HG02840 (cell line): ENCODE measurements around the gene MAD1L1.
"Not testable (repeated sequence)": the region's sequence is repeated elsewhere in the genome, so short reads cannot be mapped to it uniquely, and the experiment has no call there.

Source experiments
- ATAC-seq: cut with Tn5 transposase; IDR thresholded peaks from one replicate; pipeline ENCODE4 v1.9.1; 2021; ENCODE audit warnings: mild to moderate bottlenecking, moderate library complexity, moderate number of reproducible peaks; ENCODE audit not compliant: unreplicated experiment, low FRiP score

Gene MAD1L1

DNA sequence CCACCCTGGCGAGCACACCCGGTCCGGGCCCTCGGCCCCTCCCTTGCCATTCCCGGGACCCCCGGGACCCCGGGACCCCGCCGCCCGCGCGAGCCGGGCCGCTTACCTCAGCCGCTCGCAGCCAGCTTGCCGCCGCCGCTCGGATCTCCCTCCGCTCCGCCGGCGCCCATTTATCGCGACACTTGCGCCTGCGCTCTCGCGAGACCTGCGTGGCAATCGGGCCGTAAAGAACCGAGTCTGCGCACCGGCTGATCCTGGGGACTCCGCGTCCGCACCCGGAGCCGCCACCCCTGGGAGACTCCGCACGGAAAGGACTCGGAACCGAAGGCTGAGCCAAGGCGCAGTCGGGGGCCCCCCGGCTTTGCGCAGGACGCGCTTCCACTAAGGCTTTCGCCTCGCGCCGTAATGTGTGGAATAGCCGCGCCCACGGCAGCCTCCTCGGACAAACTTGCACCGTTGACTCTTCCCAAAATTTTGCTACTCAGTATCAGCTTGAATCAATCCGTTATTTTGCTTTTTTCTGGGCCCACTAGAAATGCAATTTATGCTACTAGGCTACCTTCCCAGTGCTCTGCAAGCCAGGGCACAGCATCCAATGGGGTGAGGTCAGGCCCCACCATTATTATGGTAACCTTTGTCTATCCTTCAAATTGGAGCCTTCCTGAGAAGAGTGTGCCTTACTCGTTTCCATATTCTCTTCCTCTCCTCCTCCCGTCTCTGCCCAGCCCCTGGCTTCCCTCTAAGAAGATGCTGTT lies at the start of gene MAD1L1:
Gene MAD1L1 (minus strand): TSS at position 180 of the 755 bp plus-strand sequence. CDS start 2,812 bp downstream, outside the sequence.
- peak; percentile 53 for ATAC-seq

DNA sequence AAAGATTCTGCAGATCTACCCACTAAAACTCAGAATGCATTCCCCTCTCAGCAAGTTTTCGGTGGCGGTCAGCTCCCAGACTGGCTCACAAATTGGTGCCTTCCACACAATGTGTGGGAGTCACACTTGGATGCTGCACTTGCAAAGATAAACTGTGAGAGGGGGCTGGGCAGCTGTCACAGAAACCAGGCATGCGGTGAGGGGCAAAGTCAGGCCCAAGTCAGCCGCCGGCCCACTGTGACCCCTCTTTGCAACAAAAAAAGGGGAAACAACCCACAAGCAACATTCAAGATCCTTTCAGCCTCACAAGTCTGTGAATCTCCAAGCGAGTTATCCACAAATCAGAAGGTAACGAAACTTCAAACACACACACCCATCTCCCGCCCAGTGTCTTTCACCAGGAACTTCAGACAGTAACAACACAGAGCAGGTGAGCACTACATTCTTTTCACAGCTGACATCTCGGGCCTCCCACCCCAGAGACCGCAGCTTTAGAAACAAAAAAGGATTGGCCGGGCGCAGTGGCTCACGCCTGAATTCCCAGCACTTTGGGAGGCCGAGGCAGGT lies 49.5 kb upstream of the MAD1L1 start:
- no peak for ATAC-seq

DNA sequence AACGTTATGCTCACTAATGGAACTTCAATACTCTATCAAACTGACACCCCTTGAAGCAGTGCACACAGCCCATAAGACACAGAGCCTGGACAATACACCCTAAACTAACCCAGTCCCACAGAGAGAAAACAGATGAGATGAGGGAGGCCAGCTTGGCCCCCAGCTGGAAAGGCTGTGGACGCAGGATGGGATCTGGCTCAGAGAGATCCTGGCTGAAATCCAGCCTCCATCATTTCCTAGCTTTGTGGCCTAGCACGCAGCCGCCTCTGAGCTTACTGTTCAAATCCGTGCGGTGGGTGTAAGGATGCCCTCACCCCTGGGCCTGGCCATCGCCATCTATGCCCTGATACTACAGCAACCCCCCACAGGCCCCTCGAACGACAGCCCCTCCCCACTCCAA lies 48.8 kb upstream of the MAD1L1 start:
- no peak for ATAC-seq

DNA sequence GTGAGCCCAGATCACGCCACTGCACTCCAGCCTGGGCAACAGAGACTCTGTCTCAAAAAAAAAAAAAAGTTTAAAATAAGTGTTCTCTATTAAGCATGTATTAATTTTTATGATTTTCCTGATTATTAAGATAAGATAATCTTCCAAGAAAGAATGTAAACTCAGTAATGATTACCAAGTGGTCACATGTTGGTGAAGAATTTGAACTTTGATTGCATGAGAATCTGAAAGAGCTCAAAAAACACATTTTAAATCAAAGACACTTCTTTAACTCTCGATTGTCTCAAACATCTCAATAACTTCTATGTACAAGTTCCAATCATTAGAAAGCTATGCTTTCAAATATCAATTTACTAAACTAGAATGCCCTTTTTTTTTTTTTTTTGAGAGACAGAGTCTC lies 47.7 kb upstream of the MAD1L1 start:
- ATAC-seq = no peak

DNA sequence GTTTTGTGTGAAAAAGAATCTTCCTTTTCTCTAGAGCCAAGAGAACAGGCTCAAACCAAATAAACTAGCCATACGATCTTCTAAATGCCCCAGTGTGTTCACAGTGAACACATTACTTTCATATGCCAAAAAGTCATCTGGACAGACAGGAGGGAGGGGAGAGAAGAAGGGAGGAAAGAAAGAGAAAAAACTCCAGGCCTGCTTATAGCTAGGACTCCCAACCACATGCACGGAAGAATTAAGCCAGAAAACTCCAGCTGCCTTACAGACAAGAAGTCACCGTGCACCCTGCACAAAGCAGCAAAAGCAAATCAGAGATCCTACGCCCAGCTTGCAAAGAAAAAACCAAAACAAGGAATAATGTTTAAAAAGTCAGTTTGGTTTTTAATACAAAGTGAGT lies 47.2 kb upstream of the MAD1L1 start:
- no peak for ATAC-seq

- ATAC-seq = no peak
These were observed 45.3 kb upstream of the MAD1L1 start for GRCh38 chr7:2278026-2278425.

DNA sequence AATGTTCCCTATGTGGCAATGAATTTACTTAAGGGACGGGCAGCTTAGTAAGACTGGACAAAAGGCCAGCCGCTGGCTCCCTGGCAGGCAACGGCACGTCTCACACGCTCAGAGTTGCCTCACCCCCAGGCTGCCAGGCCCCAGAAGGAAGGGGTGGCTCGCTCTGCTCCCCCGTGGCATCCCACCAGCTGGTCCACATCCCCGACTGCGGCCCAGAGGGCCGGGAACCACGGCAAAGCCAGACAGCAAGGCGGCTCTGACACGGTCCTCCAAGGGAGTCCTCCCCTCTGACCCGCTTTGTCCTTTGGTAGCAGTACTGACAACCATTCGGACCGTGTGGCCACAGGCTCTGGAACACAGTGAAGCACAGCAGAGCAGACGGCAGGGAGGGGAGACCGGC lies 43.4 kb upstream of the MAD1L1 start:
- ATAC-seq = no peak

- no peak for ATAC-seq
These were observed 42.4 kb upstream of the MAD1L1 start for GRCh38 chr7:2275101-2275500.

GRCh38 chr7:2274666-2275065 lies 41.9 kb upstream of the MAD1L1 start:
- ATAC-seq = no peak

GRCh38 chr7:2273866-2274265 lies 41.1 kb upstream of the MAD1L1 start:
- no peak for ATAC-seq

DNA sequence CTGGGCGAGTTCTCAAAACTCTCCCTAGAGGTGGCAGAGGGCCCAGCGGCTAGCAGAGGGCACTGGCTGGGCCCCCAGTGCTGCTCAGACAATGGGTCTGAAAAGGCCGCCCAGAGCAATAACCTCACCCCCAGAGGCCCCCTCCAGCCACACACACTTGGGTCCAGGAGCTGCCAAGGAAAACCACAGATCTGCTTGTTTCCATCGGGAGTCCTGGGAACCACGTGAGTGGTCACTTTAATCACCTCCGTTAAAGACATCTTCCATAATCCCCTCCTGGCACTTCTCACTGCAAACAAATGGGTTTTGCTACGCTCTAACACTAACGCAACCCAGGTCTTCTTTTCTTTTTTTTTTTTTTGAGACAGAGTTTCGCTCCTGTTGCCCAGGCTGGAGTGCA lies 39.3 kb upstream of the MAD1L1 start:
- ATAC-seq = no peak

DNA sequence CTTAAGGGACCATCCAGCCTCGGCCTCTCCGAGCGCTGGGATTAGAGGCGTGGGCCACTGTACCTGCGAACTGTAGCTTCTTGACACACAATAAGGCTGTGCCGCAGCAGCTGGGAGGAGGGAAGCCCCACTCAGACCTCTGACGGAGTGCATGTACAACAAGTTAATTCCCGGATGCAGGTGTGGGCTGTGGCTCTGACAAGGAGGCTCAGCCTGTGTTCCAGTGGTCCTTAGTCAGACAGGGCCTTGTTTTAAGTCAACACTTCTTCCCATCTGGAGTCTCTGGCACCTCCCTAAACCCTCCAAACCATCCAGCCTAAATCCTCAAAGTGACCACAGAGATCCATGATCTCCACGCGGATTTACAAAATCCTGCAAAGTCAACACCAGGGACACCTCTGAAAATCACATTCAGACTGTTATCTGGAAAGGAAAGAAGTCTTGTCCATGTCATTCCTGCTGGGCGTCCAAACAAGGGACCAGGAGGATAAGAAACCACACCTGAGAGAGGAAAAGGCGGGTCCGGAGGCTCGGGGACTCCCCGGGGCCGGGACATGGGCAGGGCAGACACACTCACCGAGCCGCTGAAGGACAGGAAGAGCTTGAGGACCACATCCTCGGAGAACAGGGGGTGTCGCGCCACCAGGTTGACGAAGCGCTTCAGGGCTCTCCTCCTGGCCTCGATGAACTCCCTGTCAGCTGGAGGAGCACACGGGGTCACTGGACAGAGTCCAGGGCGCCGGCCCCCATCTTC lies 38.7 kb upstream of the MAD1L1 start:
- no peak for ATAC-seq

DNA sequence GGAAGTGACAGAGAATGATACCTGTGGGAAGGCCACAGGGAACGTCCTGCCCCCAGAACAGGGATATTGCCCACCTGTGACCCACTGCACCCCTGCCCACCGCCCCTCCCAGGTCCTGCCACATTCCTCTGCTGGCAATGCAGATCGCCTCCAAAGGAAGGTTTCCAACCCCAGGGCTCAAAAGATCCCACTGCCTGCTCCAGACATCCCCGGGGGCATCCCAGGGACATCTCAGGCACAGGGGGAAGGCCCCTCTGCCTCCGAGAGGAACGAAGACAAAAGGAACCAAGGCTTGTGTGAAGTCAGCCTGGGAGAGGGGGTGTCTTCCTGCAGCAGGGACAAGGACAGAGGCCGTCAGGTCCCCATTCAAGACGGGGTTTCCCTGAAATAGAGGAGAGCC lies 37.8 kb upstream of the MAD1L1 start:
- ATAC-seq = no peak

GRCh38 chr7:2269991-2270460 lies 37.3 kb upstream of the MAD1L1 start:
- no peak for ATAC-seq

DNA sequence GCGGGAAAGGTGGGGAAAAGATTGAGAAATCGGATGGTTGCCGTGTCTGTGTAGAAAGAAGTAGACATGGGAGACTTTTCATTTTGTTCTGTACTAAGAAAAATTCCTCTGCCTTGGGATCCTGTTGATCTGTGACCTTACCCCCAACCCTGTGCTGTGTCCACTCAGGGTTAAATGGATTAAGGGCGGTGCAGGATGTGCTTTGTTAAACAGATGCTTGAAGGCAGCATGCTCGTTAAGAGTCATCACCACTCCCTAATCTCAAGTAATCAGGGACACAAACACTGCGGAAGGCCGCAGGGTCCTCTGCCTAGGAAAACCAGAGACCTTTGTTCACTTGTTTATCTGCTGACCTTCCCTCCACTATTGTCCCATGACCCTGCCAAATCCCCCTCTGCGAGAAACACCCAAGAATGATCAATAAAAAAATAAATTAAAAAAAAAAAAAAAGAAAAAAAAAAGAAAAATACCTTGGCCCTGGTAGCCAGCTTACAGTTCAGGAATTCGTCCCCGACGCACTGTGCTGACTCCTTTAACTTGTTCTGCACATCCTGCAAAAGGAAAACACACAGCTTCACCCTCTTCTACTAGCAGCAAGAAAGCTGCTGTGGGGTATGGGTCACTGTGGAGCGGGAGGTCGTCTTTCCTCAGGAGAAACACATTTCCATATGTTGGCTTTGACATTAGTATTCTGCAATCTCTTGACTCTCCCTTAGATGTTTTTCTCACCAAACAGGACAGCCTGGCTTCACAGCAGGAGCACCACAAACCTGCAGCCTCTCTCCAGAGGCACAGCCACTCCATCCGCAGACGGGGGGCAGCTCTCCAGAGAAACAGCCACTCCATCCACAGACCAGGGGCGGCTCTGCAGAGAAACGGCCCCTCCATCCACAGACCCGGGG lies 36.6 kb upstream of the MAD1L1 start:
- not testable (repeated sequence) for ATAC-seq

GRCh38 chr7:2266911-2267310 lies 34.2 kb upstream of the MAD1L1 start:
- no peak for ATAC-seq

DNA sequence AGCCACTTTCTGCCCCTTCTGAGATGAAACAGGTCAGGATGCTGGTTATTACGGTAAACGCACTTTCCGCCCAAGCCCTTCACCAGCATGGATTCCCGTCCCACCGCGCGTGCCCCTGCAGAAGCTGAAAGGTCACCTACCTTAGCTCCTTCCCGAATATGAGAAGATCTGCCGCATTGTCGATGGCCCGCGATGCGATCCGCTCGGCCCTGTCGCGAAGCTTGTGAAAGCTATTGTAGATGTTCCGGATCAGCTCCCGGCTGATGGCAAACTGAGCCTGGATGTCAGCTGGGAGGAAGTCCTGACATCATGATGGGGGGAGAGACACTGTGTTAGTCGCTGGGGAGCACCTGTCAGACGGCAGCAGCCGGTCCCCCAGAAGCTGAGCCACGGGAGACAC lies 31.4 kb upstream of the MAD1L1 start:
- no peak for ATAC-seq

DNA sequence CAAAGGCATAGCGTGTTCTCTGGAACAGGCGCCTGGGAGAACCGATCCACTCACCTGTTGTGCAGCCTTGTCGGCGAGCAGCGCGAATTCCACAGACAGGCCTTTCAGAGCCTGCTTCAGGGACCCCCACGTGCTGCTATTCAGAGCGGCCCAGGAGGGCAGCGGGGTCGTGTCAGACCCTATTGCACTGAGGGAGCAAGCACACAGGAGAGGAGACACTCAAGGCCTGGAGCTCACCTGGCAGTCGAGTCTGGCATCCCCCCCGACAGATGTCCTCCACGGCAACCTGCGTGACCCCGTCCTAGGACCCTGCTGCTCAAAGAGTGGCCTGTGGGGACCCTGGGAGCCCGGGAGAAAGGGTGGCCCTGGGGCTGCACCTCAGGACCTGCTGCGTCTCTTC lies 30.4 kb upstream of the MAD1L1 start:
- no peak for ATAC-seq

GRCh38 chr7:2261611-2262010 lies 28.9 kb upstream of the MAD1L1 start:
- no peak for ATAC-seq

DNA sequence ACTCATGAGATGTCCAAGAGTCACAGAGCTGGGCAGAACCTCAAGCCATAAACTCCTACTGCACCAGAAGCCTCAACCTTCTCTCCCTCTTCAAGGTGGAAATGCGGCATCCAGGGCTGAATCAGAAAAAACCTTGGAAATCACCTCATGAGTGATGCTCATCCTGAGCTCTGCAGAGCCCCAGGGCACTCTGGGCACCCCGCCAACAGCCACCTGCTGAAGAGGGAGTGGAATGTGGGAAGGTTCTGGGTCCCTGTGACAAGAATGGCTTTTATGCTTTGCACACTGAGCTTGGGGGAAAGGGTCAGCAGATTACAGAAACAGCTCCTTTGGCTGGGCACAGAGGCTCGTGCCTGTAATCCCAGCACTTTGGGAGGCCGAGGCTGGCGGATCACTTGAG lies 28.1 kb upstream of the MAD1L1 start:
- ATAC-seq = no peak

GRCh38 chr7:2259480-2259879 lies 26.7 kb upstream of the MAD1L1 start:
- no peak for ATAC-seq
